H1 (cell line): ENCODE data around the gene COL5A3. TPM values are rescaled to one million over a fixed set of nuclear protein-coding genes. Genes with fewer than 3 reads are reported as not detected.

ENCODE experiments used
- CTCF ChIA-PET: fragments of 300-600 bp; sonication (Branson Sonifier 250); formaldehyde crosslinking; loops from one replicate; lab custom pipeline; 2021; ENCODE audit not compliant: partially characterized antibody; lab: Charles Lee
- POLR2A ChIA-PET: fragments of 300-600 bp; sonication (Branson Sonifier 250); formaldehyde crosslinking; loops from one replicate; lab custom pipeline; 2021; ENCODE audit warnings: inconsistent platforms; ENCODE audit not compliant: partially characterized antibody; lab: Charles Lee
- DNase-seq, 2 experiments: peaks; one replicate each; pipeline versions ENCODE4 v3.0.0 to v3.0.0-alpha.2; 2010 to 2022; ENCODE audit warnings: low spot score in 2 of 2, low read depth in 1 of 2, mixed read lengths in 1 of 2
- FAIRE-seq: peaks from 2 replicates; lab custom pipeline; 2011; peaks lifted over from hg19 to GRCh38; lab: Jason Lieb, UNC
- H2AFZ ChIP-seq: 2 replicates; pipeline ENCODE4 v1.8.1; 2012; ENCODE audit warnings: low read length, inconsistent platforms
- H2AK5ac ChIP-seq: 2 replicates; pipeline ENCODE4 v1.6.1; 2013; ENCODE audit warnings: low read depth, low read length
- H2BK120ac ChIP-seq: replicated peaks from 2 replicates; pipeline ENCODE3; 2013; ENCODE audit warnings: low read depth, low read length, inconsistent platforms
- H2BK12ac ChIP-seq: 2 replicates; pipeline ENCODE4 v1.6.1; 2013; ENCODE audit warnings: low read depth, low read length
- H2BK15ac ChIP-seq: 2 replicates; pipeline ENCODE4 v1.6.1; 2013; ENCODE audit warnings: low read length
- H2BK20ac ChIP-seq: 2 replicates; pipeline ENCODE4 v1.6.1; 2013; ENCODE audit warnings: low read length
- H2BK5ac ChIP-seq: 2 replicates; pipeline ENCODE4 v1.6.1; 2013; ENCODE audit warnings: low read depth, low read length
- H3K14ac ChIP-seq: 2 replicates; pipeline ENCODE4 v1.6.1; 2013; ENCODE audit warnings: inconsistent platforms; ENCODE audit not compliant: insufficient read length
- H3K18ac ChIP-seq: 2 replicates; pipeline ENCODE4 v1.6.1; 2013; ENCODE audit warnings: low read length; ENCODE audit errors: extremely low read depth
- H3K23ac ChIP-seq: 2 replicates; pipeline ENCODE4 v1.6.1; 2013; ENCODE audit warnings: inconsistent platforms; ENCODE audit not compliant: insufficient read length
- H3K23me2 ChIP-seq: 2 replicates; pipeline ENCODE4 v1.6.1; 2013; ENCODE audit warnings: low read depth, low read length
- H3K27ac ChIP-seq: 2 replicates; pipeline ENCODE4 v1.6.1; 2011; ENCODE audit warnings: low read depth, low read length, inconsistent platforms
- H3K27me3 ChIP-seq, 4 experiments: replicated peaks in 1 of 4; 1 replicate in 1 of 4; 2 replicates in 3 of 4; pipeline versions ENCODE4 v1.6.1 to v1.8.1; 2011 to 2013; ENCODE audit warnings: low read length in 3 of 4, mild to moderate bottlenecking in 3 of 4, inconsistent platforms in 2 of 4, mixed read lengths in 2 of 4, moderate library complexity in 1 of 4; ENCODE audit not compliant: control insufficient read depth in 3 of 4, insufficient read depth in 3 of 4; ENCODE audit errors: extremely low read depth in 1 of 4
- H3K36me3 ChIP-seq, 4 experiments: 2 replicates each; pipeline versions ENCODE4 v1.6.1 to v1.8.1; 2011 to 2013; ENCODE audit warnings: mild to moderate bottlenecking in 4 of 4, low read length in 3 of 4, moderate library complexity in 2 of 4, control low read depth in 1 of 4, inconsistent platforms in 1 of 4; ENCODE audit not compliant: insufficient read depth in 4 of 4, control insufficient read depth in 2 of 4
- H3K4ac ChIP-seq: replicated peaks from 2 replicates; pipeline ENCODE3; 2013; ENCODE audit warnings: low read length, low read depth, mixed read lengths, inconsistent platforms; ENCODE audit not compliant: insufficient read length
- H3K4me1 ChIP-seq, 4 experiments: replicated peaks in 1 of 4; 1 replicate in 1 of 4; 2 replicates in 3 of 4; pipeline versions ENCODE4 v1.6.1 to v1.8.1; 2011 to 2013; ENCODE audit warnings: low read length in 3 of 4, inconsistent platforms in 2 of 4, mixed read lengths in 1 of 4; ENCODE audit not compliant: insufficient read depth in 4 of 4, control insufficient read depth in 3 of 4
- H3K4me2 ChIP-seq, 2 experiments: 2 replicates each; pipeline versions ENCODE4 v1.6.1 to v1.8.1; 2011 to 2013; ENCODE audit warnings: low read depth in 2 of 2, low read length in 2 of 2, control low read depth in 1 of 2, inconsistent platforms in 1 of 2, mild to moderate bottlenecking in 1 of 2; ENCODE audit not compliant: insufficient read depth in 1 of 2
- H3K4me3 ChIP-seq, 4 experiments: fragments of 200-600, 300-600 bp in 1 of 4; sonication (generic), shearing (Covaris generic), sonication (Bioruptor Twin) in 1 of 4; 2 replicates each; pipeline versions ENCODE4 v1.5.1 to v1.8.1; 2011 to 2016; ENCODE audit warnings: low read length in 4 of 4, low read depth in 3 of 4, control low read depth in 2 of 4, inconsistent platforms in 2 of 4, mild to moderate bottlenecking in 2 of 4, mixed read lengths in 1 of 4, moderate library complexity in 1 of 4; ENCODE audit not compliant: insufficient read depth in 2 of 4; ENCODE audit errors: extremely low read depth in 1 of 4
- H3K56ac ChIP-seq: replicated peaks from 2 replicates; pipeline ENCODE3; 2013; ENCODE audit warnings: low read depth, mild to moderate bottlenecking, mixed read lengths, low read length, inconsistent platforms; ENCODE audit not compliant: insufficient read length
- H3K79me1 ChIP-seq: 2 replicates; pipeline ENCODE4 v1.6.1; 2013; ENCODE audit warnings: low read depth, low read length, control low read depth
- H3K79me2 ChIP-seq, 2 experiments: 2 replicates each; pipeline versions ENCODE4 v1.6.1 to v1.8.1; 2012 to 2013; ENCODE audit warnings: low read length in 2 of 2, mild to moderate bottlenecking in 2 of 2, inconsistent platforms in 1 of 2; ENCODE audit not compliant: insufficient read depth in 2 of 2, control insufficient read depth in 1 of 2
- H3K9ac ChIP-seq, 4 experiments: replicated peaks in 1 of 4; 1 replicate in 1 of 4; 2 replicates in 3 of 4; pipeline versions ENCODE4 v1.6.1 to v1.8.1; 2011 to 2013; ENCODE audit warnings: low read depth in 3 of 4, low read length in 3 of 4, control low read depth in 2 of 4, mild to moderate bottlenecking in 2 of 4, moderate library complexity in 2 of 4, inconsistent platforms in 1 of 4; ENCODE audit errors: extremely low read depth in 1 of 4
- H3K9me3 ChIP-seq, 2 experiments: 2 replicates each; pipeline versions ENCODE4 v1.6.1 to v1.8.1; 2012 to 2013; ENCODE audit warnings: mild to moderate bottlenecking in 2 of 2, moderate library complexity in 2 of 2, control low read depth in 1 of 2, inconsistent platforms in 1 of 2, low read depth in 1 of 2, low read length in 1 of 2, mixed read lengths in 1 of 2; ENCODE audit not compliant: insufficient read depth in 2 of 2
- H4K20me1 ChIP-seq, 2 experiments: replicated peaks in 1 of 2; 2 replicates each; pipeline versions ENCODE3 to v1.8.1; 2011 to 2013; ENCODE audit warnings: inconsistent platforms in 2 of 2, low read length in 2 of 2, mild to moderate bottlenecking in 1 of 2; ENCODE audit not compliant: insufficient read depth in 2 of 2, control insufficient read depth in 1 of 2
- H4K5ac ChIP-seq: 2 replicates; pipeline ENCODE4 v1.6.1; 2013; ENCODE audit warnings: low read length, low read depth, mixed read lengths, inconsistent platforms; ENCODE audit not compliant: insufficient read length
- H4K8ac ChIP-seq: 2 replicates; pipeline ENCODE4 v1.8.0; 2013; ENCODE audit warnings: mild to moderate bottlenecking, moderate library complexity, low read length, inconsistent platforms; ENCODE audit not compliant: insufficient read depth; ENCODE audit errors: extremely low read depth
- H4K91ac ChIP-seq: replicated peaks from 2 replicates; pipeline ENCODE3; 2013; ENCODE audit warnings: low read length, mixed read lengths, inconsistent platforms; ENCODE audit not compliant: insufficient read length
- ASH2L ChIP-seq: fragments of 200-600, 300-600 bp; sonication (generic); IDR thresholded peaks from one replicate; pipeline ENCODE4 v1.7.1; 2017; ENCODE audit warnings: low read length
- CHD1 ChIP-seq: IDR thresholded peaks from 2 replicates; pipeline ENCODE4 v1.6.1; 2012; ENCODE audit warnings: low read depth, low read length, improper control_type of control experiment
- EZH2 ChIP-seq: fragments of 200-600 bp; sonication (generic); IDR thresholded peaks from 2 replicates; pipeline ENCODE4 v1.7.1; 2012; ENCODE audit warnings: low read depth, mild to moderate bottlenecking, moderate library complexity, low read length, inconsistent platforms; ENCODE audit not compliant: severe bottlenecking
- GABPA ChIP-seq: IDR thresholded peaks from 2 replicates; pipeline ENCODE4 v1.6.1; 2011; ENCODE audit warnings: mild to moderate bottlenecking, low read length, moderate library complexity, borderline replicate concordance; ENCODE audit not compliant: insufficient read depth
- GTF2F1 ChIP-seq: IDR thresholded peaks from 2 replicates; pipeline ENCODE4 v1.6.1; 2012; ENCODE audit warnings: low read depth, low read length, improper control_type of control experiment, borderline replicate concordance
- KDM5A ChIP-seq: fragments of 200-600 bp; IDR thresholded peaks from 2 replicates; pipeline ENCODE4 v1.7.1; 2012; ENCODE audit warnings: mild to moderate bottlenecking, low read length, inconsistent platforms, mixed read lengths
- RAD21 ChIP-seq, 2 experiments: IDR thresholded peaks in 1 of 2; conservative IDR thresholded peaks in 1 of 2; 2 replicates each; pipeline ENCODE4 v1.6.1; 2011; ENCODE audit warnings: low read depth in 2 of 2, low read length in 2 of 2, improper control_type of control experiment in 1 of 2, inconsistent platforms in 1 of 2, mild to moderate bottlenecking in 1 of 2, moderate library complexity in 1 of 2
- RBBP5 ChIP-seq: IDR thresholded peaks from 2 replicates; pipeline ENCODE4 v1.7.1; 2012; ENCODE audit warnings: low read depth, mild to moderate bottlenecking, inconsistent platforms, low read length, moderate library complexity, borderline replicate concordance
- RXRA ChIP-seq: IDR thresholded peaks from 2 replicates; pipeline ENCODE4 v1.6.1; 2011; ENCODE audit warnings: low read depth, mild to moderate bottlenecking, low read length, moderate library complexity; ENCODE audit not compliant: insufficient read depth
- TCF12 ChIP-seq: IDR thresholded peaks from 2 replicates; pipeline ENCODE4 v1.6.1; 2011; ENCODE audit warnings: low read depth, mild to moderate bottlenecking, low read length
- WGBS, 2 experiments: shearing (Covaris generic) in 1 of 2; methylation state at CpG; one replicate each; pipeline versions ENCODE4 v1.1.6 to v1.1.7; 2013 to 2015; ENCODE audit warnings: low lambda C conversion rate in 2 of 2, mixed read lengths in 2 of 2, inconsistent platforms in 1 of 2, low coverage in 1 of 2, missing lambda C conversion rate in 1 of 2; ENCODE audit not compliant: insufficient replicate concordance in 2 of 2, insufficient coverage in 1 of 2, insufficient read length in 1 of 2; ENCODE audit errors: extremely low coverage in 1 of 2, missing lambda C conversion rate in 1 of 2; 5-methylcytosine and 5-hydroxymethylcytosine counted together
- polyA plus RNA-seq, 7 experiments: library from polyadenylated mRNA; depleted of rRNA in 3 of 7; stranded (reverse) in 5 of 7; unstranded in 2 of 7; fragments of >200 nt in 5 of 7; fragments of 200-250 nt in 2 of 7; gene quantifications; 1 replicate in 5 of 7; 2 replicates in 1 of 7; 4 replicates in 1 of 7; pipeline versions ENCODE4 v1.2.1 to v1.2.3, GENCODE V29; 2011 to 2013; ENCODE audit warnings: missing spikeins in 2 of 7, mixed read lengths in 2 of 7
- total RNA-seq: library from RNA; stranded (reverse); fragmentation: NEBNext Ultra II Directional; extraction: Animal tissue kit (Norgen Biotek cat#: 25700); gene quantifications from 2 replicates; pipeline ENCODE4 v1.2.1, GENCODE V29; 2021
- TF ChIP-seq, protein P1 (sequence below): IDR thresholded peaks from 2 replicates; pipeline ENCODE4 v1.6.1; 2011; ENCODE audit warnings: low read depth, mild to moderate bottlenecking, low read length; ENCODE audit not compliant: insufficient read depth
- TF ChIP-seq, protein P2 (sequence below): IDR thresholded peaks from 2 replicates; pipeline ENCODE4 v1.6.1; 2012; ENCODE audit warnings: low read length, inconsistent platforms

Gene COL5A3
- total and polyA plus RNA-seq, 2 of the 8 experiments (the other 6 are each of a cell fraction or from before 2014, with no cell fraction given): 0.67 to 0.74 TPM

DNA sequence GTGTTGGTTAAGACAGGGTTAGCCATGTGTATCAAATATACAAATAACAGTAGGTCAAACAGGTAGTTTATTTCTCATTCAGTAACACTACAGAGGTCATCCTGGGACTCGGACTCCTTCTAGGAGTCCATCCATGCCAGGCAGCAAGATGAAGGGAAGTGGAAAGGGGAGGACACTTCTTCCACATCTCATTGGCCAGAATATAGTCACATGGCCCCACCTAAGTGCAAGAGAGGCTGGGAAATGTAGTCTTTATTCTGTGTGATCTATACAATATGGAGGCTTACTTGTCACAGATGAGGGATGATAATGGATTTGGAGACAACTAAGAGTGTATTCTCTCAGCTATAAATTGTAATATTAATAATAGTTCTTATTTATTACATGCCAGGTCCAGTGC lies 34.1 kb upstream of the COL5A3 start:
- Histone ChIP-seq H3K27me3 (no peaks in the 10 kb centered on the region), H3K4ac (no peak overlapping the region), H3K4me2 (no peak overlapping the region), H3K9me3 (peaks cover 55 to 68% of the 10 kb centered on the region in 2 experiments), H3K9ac (no peak overlapping the region), H3K79me2 (no peaks in the 10 kb centered on the region), H4K20me1 (no peaks in the 10 kb centered on the region), H2BK15ac (no peak overlapping the region), H3K14ac (no peak overlapping the region), H3K23me2 (no peaks in the 10 kb centered on the region), H3K18ac (no peak overlapping the region), H3K4me1 (no peaks in the 10 kb centered on the region), H3K23ac (no peak overlapping the region), H4K5ac (no peak overlapping the region), H3K56ac (no peak overlapping the region), H2AK5ac (no peak overlapping the region), H3K36me3 (no peaks in the 10 kb centered on the region), H2BK12ac (no peak overlapping the region), H4K91ac (no peak overlapping the region), H3K27ac (no peak overlapping the region), H2BK120ac (no peak overlapping the region), H2BK5ac (no peak overlapping the region), H4K8ac (no peak overlapping the region), H3K79me1 (no peaks in the 10 kb centered on the region), H2AFZ (no peak overlapping the region), H3K4me3 (no peak overlapping the region), H2BK20ac (no peak overlapping the region)
- ChIA-PET CTCF (interaction anchor here (1.8 to 2.1 kb wide), 2 partner anchors 9 to 17 kb away, joined by 3 to 7 read pairs; no protein-coding TSS in a partner anchor), POLR2A (no interaction called here)
- WGBS, 2 experiments: 70% methylated on average over 1 of the region's 1 CpG; no CpG with 5 or more reads in 1 of the 2 experiments
- FAIRE-seq (no peak), DNase-seq (no peak)
- TF ChIP-seq RAD21 (IDR thresholded peaks at IDR 0.05 in 1 of 2, conservative IDR thresholded peaks at IDR 0.05 in 1 of 2; ENCODE audit: low read depth in 2 of 2, low read length in 2 of 2): no peak
- TF ChIP-seq GTF2F1: no peak
- no peak for TF ChIP-seq ASH2L
- no peak for TF ChIP-seq KDM5A
- no peak for TF ChIP-seq EZH2
- no peak for TF ChIP-seq GABPA
- TF ChIP-seq, protein P1, sequence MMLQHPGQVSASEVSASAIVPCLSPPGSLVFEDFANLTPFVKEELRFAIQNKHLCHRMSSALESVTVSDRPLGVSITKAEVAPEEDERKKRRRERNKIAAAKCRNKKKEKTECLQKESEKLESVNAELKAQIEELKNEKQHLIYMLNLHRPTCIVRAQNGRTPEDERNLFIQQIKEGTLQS: no peak
- no peak for TF ChIP-seq TCF12
- TF ChIP-seq, protein P2, sequence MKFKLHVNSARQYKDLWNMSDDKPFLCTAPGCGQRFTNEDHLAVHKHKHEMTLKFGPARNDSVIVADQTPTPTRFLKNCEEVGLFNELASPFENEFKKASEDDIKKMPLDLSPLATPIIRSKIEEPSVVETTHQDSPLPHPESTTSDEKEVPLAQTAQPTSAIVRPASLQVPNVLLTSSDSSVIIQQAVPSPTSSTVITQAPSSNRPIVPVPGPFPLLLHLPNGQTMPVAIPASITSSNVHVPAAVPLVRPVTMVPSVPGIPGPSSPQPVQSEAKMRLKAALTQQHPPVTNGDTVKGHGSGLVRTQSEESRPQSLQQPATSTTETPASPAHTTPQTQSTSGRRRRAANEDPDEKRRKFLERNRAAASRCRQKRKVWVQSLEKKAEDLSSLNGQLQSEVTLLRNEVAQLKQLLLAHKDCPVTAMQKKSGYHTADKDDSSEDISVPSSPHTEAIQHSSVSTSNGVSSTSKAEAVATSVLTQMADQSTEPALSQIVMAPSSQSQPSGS: no peak
- TF ChIP-seq RBBP5: no peak
- no peak for TF ChIP-seq RXRA
- no peak for TF ChIP-seq CHD1
